Right lobe of liver (tissue), 4 donors: ENCODE measurements around the gene NDRG2.

Experiments used
- CTCF ChIP-seq, 4 donors: fragments of 200-600 bp in 3 of 4; fragments of 450-650 bp in 1 of 4; IDR thresholded peaks; one replicate each; pipeline versions ENCODE4 v1.5.1 to v1.8.0; 2016 to 2022; ENCODE audit warnings: antibody characterized with exemption in 4 of 4, mild to moderate bottlenecking in 2 of 4
- POLR2A ChIP-seq: fragments of 450-650 bp; IDR thresholded peaks from one replicate; pipeline ENCODE4 v1.6.1; 2017; ENCODE audit warnings: antibody characterized with exemption, mild to moderate bottlenecking
- donor health status: DM: no; HTN: no; CAD: no.
- donor health status: DM: no; HTN: no; CAD: no.
- donor health status: DM: no; HTN: yes; CAD: no.

GRCh38 chr14:21070083-21070609 is 45.3 kb upstream of the NDRG2 start, which contains the start of gene ARHGEF40:
- TF ChIP-seq CTCF (IDR thresholded peaks at IDR 0.05) (no peak), POLR2A (peak; percentile 61)
